ENCODE results near the gene ZNF174.

Gene ZNF174

GRCh38 chr16:3444032-3444388 is 43.0 kb downstream of the ZNF174 start:
- DNase-seq, result no peak

- no peak for DNase-seq
Measured at GRCh38 chr16:3454093-3454492, 53.1 kb downstream of the ZNF174 start.

DNA sequence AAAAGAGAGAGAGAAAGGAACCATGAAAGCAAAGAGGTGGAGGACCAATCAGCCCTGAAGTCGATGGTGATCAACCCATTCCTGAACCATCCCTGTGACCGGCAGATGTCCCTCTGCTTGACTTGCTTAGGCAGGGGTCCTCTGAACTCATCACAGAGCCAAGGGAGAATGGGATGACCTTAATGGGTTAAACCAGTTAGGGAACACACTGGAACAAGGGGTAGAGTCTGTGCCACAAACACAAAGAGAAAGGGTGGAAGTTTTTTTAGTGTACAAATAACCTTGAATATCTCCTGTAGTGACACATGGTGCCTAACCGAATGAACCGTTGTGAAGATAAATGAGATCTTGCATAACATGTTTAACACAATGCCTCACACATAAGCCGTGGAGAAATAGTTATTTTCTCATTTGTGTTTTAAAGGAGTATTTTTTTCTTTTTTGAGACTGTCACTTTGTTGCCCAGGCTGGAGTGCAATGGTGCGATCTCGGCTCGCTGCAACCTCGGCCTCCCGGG is 53.7 kb downstream of the ZNF174 start:
- DNase-seq, result no peak

DNA sequence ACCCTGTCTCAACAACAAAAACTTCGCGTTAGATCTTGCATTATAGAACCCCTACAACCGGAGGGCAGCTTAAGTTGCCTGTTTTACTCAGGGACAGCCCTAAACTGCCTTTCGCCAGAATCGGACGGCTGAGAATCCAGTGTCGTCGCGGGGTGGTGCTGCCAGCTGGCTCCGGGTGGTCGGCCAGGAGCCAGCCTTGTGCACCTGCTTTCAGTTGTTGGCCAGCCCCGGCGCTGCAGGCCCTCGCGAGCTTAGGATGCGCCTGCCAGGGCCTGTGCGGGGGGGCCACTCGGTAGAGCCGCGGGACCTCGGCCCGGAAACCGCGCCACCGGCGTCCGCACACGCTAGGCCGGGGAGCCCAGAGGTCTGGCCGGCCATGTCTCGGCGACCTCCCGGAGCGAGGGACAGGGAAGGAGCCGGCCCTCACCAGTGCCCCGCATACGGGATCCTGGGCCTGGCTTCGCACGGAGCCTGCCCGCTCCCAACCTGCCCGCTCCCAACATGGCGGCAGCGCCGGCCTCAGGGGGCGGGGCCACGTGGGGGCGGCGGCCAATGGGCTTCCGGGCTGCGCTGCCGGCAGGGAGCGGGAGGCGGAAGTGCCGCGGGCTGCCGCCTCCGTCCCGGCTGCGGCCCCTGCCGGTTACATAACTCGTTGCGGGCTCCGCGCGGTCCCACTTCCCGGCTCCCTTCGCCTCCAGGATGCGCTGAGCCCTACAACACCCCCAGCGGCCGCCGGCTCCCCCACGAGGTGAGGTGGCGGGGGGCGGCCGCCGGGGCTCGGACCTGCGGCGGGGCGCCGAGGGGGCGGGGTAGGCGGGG is 56.6 kb downstream of the ZNF174 start:
- DNase-seq, result peak; percentile 45

GRCh38 chr16:3458278-3458851 is 57.4 kb downstream of the ZNF174 start:
- no peak for DNase-seq

- no peak for DNase-seq
Measured at GRCh38 chr16:3458852-3459361, 57.9 kb downstream of the ZNF174 start.

All from NCI-H748 treated with DMSO at 0.1 percent for 48 hours (cell line).